A549 (cell line): ENCODE results near the gene ZNF714. TPM values are rescaled to one million over a fixed set of nuclear protein-coding genes. Genes with fewer than 3 reads are reported as not detected.
A peak's percentile ranks its signal among the peaks of the same experiment; 100 is the strongest.

Experiments
- ATAC-seq, 2 experiments: fragments of 200-7000 bp in 1 of 2; fragments of >200 bp in 1 of 2; cut with Nextera tagmentation in 1 of 2; cut with Tn5 transposase in 1 of 2; 3 replicates each; pipeline versions ENCODE4 v1.8.0 to v1.9.1; 2018 to 2020; ENCODE audit warnings: mild to moderate bottlenecking in 1 of 2, moderate library complexity in 1 of 2
- CTCF ChIA-PET: fragments of 300-600 bp; sonication (Branson Sonifier 250); formaldehyde crosslinking; extraction: SDS; loops from one replicate; lab custom pipeline; 2021; ENCODE audit warnings: antibody characterized with exemption, inconsistent platforms; lab: Yijun Ruan, JAX
- POLR2A ChIA-PET: fragments of 350-600 bp; formaldehyde crosslinking; extraction: SDS; loops from one replicate; lab custom pipeline; 2021; ENCODE audit warnings: antibody characterized with exemption, inconsistent platforms; lab: Yijun Ruan, JAX
- DNase-seq, 2 experiments: peaks; one replicate each; pipeline versions ENCODE4 v3.0.0 to v3.0.0-alpha.2; 2011 to 2016; ENCODE audit warnings: low read depth in 1 of 2, low spot score in 1 of 2
- FAIRE-seq: peaks from 2 replicates; lab custom pipeline; 2011; peaks lifted over from hg19 to GRCh38; lab: Jason Lieb, UNC
- H3K27ac ChIP-seq, 2 experiments: fragments of >200 bp; sonication (Bioruptor Twin); formaldehyde crosslinking; 3 replicates each; pipeline ENCODE4 v1.5.1; 2016 to 2017
- H3K4me1 ChIP-seq: fragments of >200 bp; sonication (Bioruptor Twin); formaldehyde crosslinking; 3 replicates; pipeline ENCODE4 v1.6.1; 2016
- H3K4me2 ChIP-seq: fragments of >200 bp; sonication (Bioruptor Twin); formaldehyde crosslinking; 3 replicates; pipeline ENCODE4 v1.6.1; 2016
- H3K4me3 ChIP-seq: fragments of >200 bp; sonication (Bioruptor Twin); formaldehyde crosslinking; 3 replicates; pipeline ENCODE4 v1.5.1; 2016
- H3K9me3 ChIP-seq: fragments of >200 bp; sonication (Bioruptor Twin); formaldehyde crosslinking; 3 replicates; pipeline ENCODE4 v1.6.1; 2016
- ATOH8 ChIP-seq: fragments of 250-450 bp; sonication (Bioruptor Pico); IDR thresholded peaks from 2 replicates; pipeline ENCODE4 v1.5.0; 2020; ENCODE audit warnings: low read depth, mild to moderate bottlenecking, moderate library complexity
- BCL3 ChIP-seq: fragments of >200 bp; sonication (Bioruptor Twin); formaldehyde crosslinking; IDR thresholded peaks from 3 replicates; pipeline ENCODE4 v1.6.1; 2016
- CBX2 ChIP-seq: fragments of 200-600 bp; sonication (generic); IDR thresholded peaks from 2 replicates; pipeline ENCODE4 v1.6.1; 2016; ENCODE audit warnings: low read depth, mild to moderate bottlenecking, borderline replicate concordance
- CEBPB ChIP-seq, 2 experiments: fragments of >200 bp in 1 of 2; sonication (Bioruptor Twin) in 1 of 2; formaldehyde crosslinking in 1 of 2; IDR thresholded peaks; 2 replicates each; pipeline ENCODE4 v1.6.1; 2012 to 2016
- E2F6 ChIP-seq: IDR thresholded peaks from 2 replicates; pipeline ENCODE4 v1.6.1; 2012; ENCODE audit warnings: low read depth, borderline replicate concordance
- FOSB ChIP-seq: fragments of 250-450 bp; sonication (Bioruptor Pico); IDR thresholded peaks from 2 replicates; pipeline ENCODE4 v1.5.0; 2020; ENCODE audit warnings: mild to moderate bottlenecking, moderate library complexity
- FOSL2 ChIP-seq, 2 experiments: fragments of 450-650 bp in 1 of 2; fragments of >200 bp in 1 of 2; sonication (Bioruptor Twin) in 1 of 2; formaldehyde crosslinking; IDR thresholded peaks; 2 replicates each; pipeline versions ENCODE4 v1.5.0 to v1.6.1; 2016 to 2020; ENCODE audit warnings: mild to moderate bottlenecking in 1 of 2, moderate library complexity in 1 of 2
- HDAC2 ChIP-seq: fragments of 200-600 bp; sonication (generic); IDR thresholded peaks from 2 replicates; pipeline ENCODE4 v1.6.1; 2016
- HEYL ChIP-seq: fragments of 250-450 bp; sonication (Bioruptor Pico); IDR thresholded peaks from 2 replicates; pipeline ENCODE4 v1.8.0; 2021; ENCODE audit warnings: mild to moderate bottlenecking, moderate library complexity
- HOXA7 ChIP-seq: fragments of 250-450 bp; sonication (Bioruptor Pico); IDR thresholded peaks from 2 replicates; pipeline ENCODE4 v1.5.0; 2020; ENCODE audit warnings: mild to moderate bottlenecking, moderate library complexity
- JUNB ChIP-seq: fragments of >200 bp; sonication (Bioruptor Twin); formaldehyde crosslinking; IDR thresholded peaks from 2 replicates; pipeline ENCODE4 v1.6.1; 2016
- KDM1A ChIP-seq: fragments of 200-600 bp; sonication (generic); IDR thresholded peaks from 2 replicates; pipeline ENCODE4 v1.6.1; 2016; ENCODE audit warnings: low read depth, mild to moderate bottlenecking
- MAX ChIP-seq: IDR thresholded peaks from 2 replicates; pipeline ENCODE4 v1.6.1; 2012
- MAZ ChIP-seq: fragments of 150-350 bp; IDR thresholded peaks from 2 replicates; pipeline ENCODE4 v1.6.1; 2014; ENCODE audit warnings: antibody characterized with exemption, low read depth, low read length, borderline replicate concordance
- MYC ChIP-seq: IDR thresholded peaks from 2 replicates; pipeline ENCODE4 v1.6.1; 2012; ENCODE audit warnings: mild to moderate bottlenecking, inconsistent platforms, low read length, improper control_type of control experiment, borderline replicate concordance
- NR3C1 ChIP-seq: fragments of >200 bp; sonication (Bioruptor Twin); formaldehyde crosslinking; IDR thresholded peaks from 3 replicates; pipeline ENCODE4 v1.6.1; 2017
- PBX3 ChIP-seq: IDR thresholded peaks from 2 replicates; pipeline ENCODE4 v1.6.1; 2012
- PHF8 ChIP-seq: fragments of 200-600 bp; sonication (generic); IDR thresholded peaks from 2 replicates; pipeline ENCODE4 v1.6.1; 2016; ENCODE audit warnings: low read depth, mild to moderate bottlenecking, antibody characterized with exemption, moderate library complexity, borderline replicate concordance
- POLR2A ChIP-seq: IDR thresholded peaks from 2 replicates; pipeline ENCODE4 v1.6.1; 2012; ENCODE audit warnings: mild to moderate bottlenecking, low read length
- RFX5 ChIP-seq: fragments of 450-650 bp; IDR thresholded peaks from 2 replicates; pipeline ENCODE4 v1.7.1; 2014; ENCODE audit warnings: antibody characterized with exemption, mild to moderate bottlenecking, moderate library complexity
- TP53 ChIP-seq: fragments of 250-450 bp; sonication (Bioruptor Pico); IDR thresholded peaks from 2 replicates; pipeline ENCODE4 v1.5.0; 2021; ENCODE audit warnings: mild to moderate bottlenecking, moderate library complexity
- USF2 ChIP-seq: fragments of 450-650 bp; IDR thresholded peaks from 2 replicates; pipeline ENCODE4 v1.6.1; 2014; ENCODE audit warnings: antibody characterized with exemption
- WGBS: methylation state at CpG from one replicate; pipeline ENCODE4 v1.1.6; 2017; ENCODE audit errors: missing lambda C conversion rate; 5-methylcytosine and 5-hydroxymethylcytosine counted together
- polyA minus RNA-seq: library from RNA; depleted of rRNA, polyadenylated mRNA; stranded (reverse); fragments of >200 nt; gene quantifications from 2 replicates; pipeline ENCODE4 v1.2.3, GENCODE V29; 2011; rRNA and poly(A)+ RNA removed
- polyA plus RNA-seq, 4 experiments: library from polyadenylated mRNA; depleted of rRNA in 3 of 4; stranded (reverse); fragments of >200 nt; fragmentation: RNase III in 1 of 4; extraction: RNeasy Plus Mini Kit Qiagen cat#74134 plus additional on column Dnase treatment in 1 of 4; gene quantifications; 2 replicates in 3 of 4; 3 replicates in 1 of 4; pipeline ENCODE4 v1.2.3, GENCODE V29; 2011 to 2017

The ZNF714 gene
- 5.9 and 8.1 TPM in 2 replicates for polyA plus RNA-seq (2011; rRNA removed)
- polyA plus RNA-seq (2012; cell fraction: cytosol; rRNA removed) = 2.3 and 3.0 TPM in 2 replicates
- polyA plus RNA-seq (2012; cell fraction: nucleus; rRNA removed) = 1.7 and 3.2 TPM in 2 replicates
- polyA plus RNA-seq (2017; fragmentation: RNase III; extraction: RNeasy Plus Mini Kit Qiagen cat#74134 plus additional on column Dnase treatment) = 3.0 to 3.7 TPM (median 3.5 TPM) in 3 replicates
- 4.7 and 5.3 TPM in 2 replicates for polyA minus RNA-seq

GRCh38 chr19:21082011-21082975 lies at the start of gene ZNF714:
TSS of gene ZNF714 (plus strand) at chr19:21082203. CDS start at chr19:21098269, 16,066 bp downstream.
- H3K4me2 ChIP-seq = peak within 1 kb of the TSS; percentile 65
- ChIA-PET POLR2A (interaction anchor here (1.5 to 2.1 kb wide), 2 partner anchors 59 to 61 kb away, joined by 8 to 10 read pairs; partner anchors contain the start of genes ZNF430 and ZNF431), CTCF (no interaction called here)
- peak within 1 kb of the TSS; percentile 77 for H3K4me3 ChIP-seq
- FAIRE-seq = peak; percentile 43
- ATAC-seq = peak; percentile 100
- peak within 1 kb of the TSS; percentile 73 to 88 for H3K27ac ChIP-seq
- no peaks in the 10 kb centered on the region for H3K4me1 ChIP-seq
- TF ChIP-seq CBX2 (no peak), NR3C1 (no peak), MAZ (no peak), MYC (no peak), JUNB (no peak), FOSB (CRISPR knock-in tag) (no peak), PHF8 (peak; percentile 40; the same call in 1 of the 2 replicates), POLR2A (peak; percentile 49), ATOH8 (CRISPR knock-in tag) (no peak), FOSL2 (IDR thresholded peaks at IDR 0.05) (no peak), FOSL2 (CRISPR knock-in tag; IDR thresholded peaks at IDR 0.05) (no peak), MAX (no peak), E2F6 (0 out of 2 replicates have a peak, but pooled peaks have one; percentile 32), KDM1A (no peak), HOXA7 (CRISPR knock-in tag) (no peak), PBX3 (peak; percentile 73; the same call in 1 of the 2 replicates), HDAC2 (no peak), HEYL (no peak), RFX5 (0 out of 2 replicates have a peak, but pooled peaks have one; percentile 41)
- no peaks in the 10 kb centered on the region for H3K9me3 ChIP-seq
- peak; percentile 51 to 94 for DNase-seq
- 7% methylated on average over 11 of the region's 38 CpGs for WGBS

- ATAC-seq (no peak), FAIRE-seq (no peak), DNase-seq (no peak)
Measured at GRCh38 chr19:21045028-21045427, 37.0 kb upstream of the ZNF714 start.

More at GRCh38 chr19:21045028-21045427, 37.0 kb upstream of the ZNF714 start:
- TF ChIP-seq CEBPB (IDR thresholded peaks at IDR 0.05) (no peak), USF2 (no peak), BCL3 (no peak), MAX (no peak), TP53 (CRISPR knock-in tag) (no peak)
- TF ChIP-seq, all 56 proteins: peak for 0
- Histone ChIP-seq H3K4me2 (no peak overlapping the region), H3K27ac (no peak overlapping the region), H3K4me3 (no peak overlapping the region), H3K9me3 (peaks cover 4% of the 10 kb centered on the region; the same call in 2 of the 3 replicates), H3K4me1 (no peaks in the 10 kb centered on the region)
- ChIA-PET CTCF (no interaction called here), POLR2A (no interaction called here)
